WTC11 (cell line): ENCODE measurements around the gene MOSPD2.

Experiments
- ATF1 ChIP-seq: sonication (generic); formaldehyde crosslinking; IDR thresholded peaks from 2 replicates; pipeline ENCODE4 v1.8.1; 2023; ENCODE audit warnings: mild to moderate bottlenecking, moderate library complexity, missing genetic modification reagents
- ELF4 ChIP-seq: sonication (generic); formaldehyde crosslinking; IDR thresholded peaks from 2 replicates; pipeline ENCODE4 v1.8.1; 2022; ENCODE audit warnings: low read depth, mild to moderate bottlenecking, moderate library complexity, missing genetic modification reagents
- ESRRA ChIP-seq: sonication (generic); formaldehyde crosslinking; IDR thresholded peaks from 2 replicates; pipeline ENCODE4 v1.8.1; 2022; ENCODE audit warnings: mild to moderate bottlenecking, missing genetic modification reagents, borderline replicate concordance
- FOXJ3 ChIP-seq: sonication (generic); formaldehyde crosslinking; IDR thresholded peaks from 2 replicates; pipeline ENCODE4 v1.9.0; 2021; ENCODE audit warnings: missing genetic modification reagents, mild to moderate bottlenecking, borderline replicate concordance
- FOXK1 ChIP-seq: sonication (generic); formaldehyde crosslinking; IDR thresholded peaks from 2 replicates; pipeline ENCODE4 v1.8.0; 2022; ENCODE audit warnings: mild to moderate bottlenecking, moderate library complexity, missing genetic modification reagents
- KAT7 ChIP-seq: sonication (generic); formaldehyde crosslinking; IDR thresholded peaks from 2 replicates; pipeline ENCODE4 v1.8.1; 2023; ENCODE audit warnings: missing genetic modification reagents, mild to moderate bottlenecking, borderline replicate concordance
- MAX ChIP-seq: sonication (generic); formaldehyde crosslinking; IDR thresholded peaks from 2 replicates; pipeline ENCODE4 v1.8.0; 2022; ENCODE audit warnings: mild to moderate bottlenecking, missing genetic modification reagents
- RORB ChIP-seq: fragments of 250-450 bp; sonication (Bioruptor Pico); IDR thresholded peaks from 2 replicates; pipeline ENCODE4 v1.9.0; 2021; ENCODE audit warnings: mild to moderate bottlenecking
- SP1 ChIP-seq: sonication (generic); formaldehyde crosslinking; conservative IDR thresholded peaks from 2 replicates; pipeline ENCODE4 v1.8.1; 2022; ENCODE audit warnings: missing genetic modification reagents
- ZBTB21 ChIP-seq: sonication (generic); formaldehyde crosslinking; IDR thresholded peaks from 2 replicates; pipeline ENCODE4 v1.8.1; 2023; ENCODE audit warnings: mild to moderate bottlenecking, missing genetic modification reagents, borderline replicate concordance
- ZNF671 ChIP-seq: fragments of 250-450 bp; sonication (Bioruptor Pico); IDR thresholded peaks from 2 replicates; pipeline ENCODE4 v1.8.0; 2021; ENCODE audit warnings: mild to moderate bottlenecking
- TF ChIP-seq, protein P1 (sequence below): fragments of 200-600 bp; IDR thresholded peaks from 2 replicates; pipeline ENCODE4 v1.8.0; 2022; ENCODE audit warnings: antibody characterized with exemption
- TF ChIP-seq, protein P2 (sequence below): fragments of 250-450 bp; sonication (Bioruptor Pico); IDR thresholded peaks from 2 replicates; pipeline ENCODE4 v2.1.2; 2022; ENCODE audit warnings: mild to moderate bottlenecking, moderate library complexity
- TF ChIP-seq, protein P3 (sequence below): sonication (generic); formaldehyde crosslinking; IDR thresholded peaks from 2 replicates; pipeline ENCODE4 v1.8.0; 2022; ENCODE audit warnings: mild to moderate bottlenecking, missing genetic modification reagents

- TF ChIP-seq, protein P1, sequence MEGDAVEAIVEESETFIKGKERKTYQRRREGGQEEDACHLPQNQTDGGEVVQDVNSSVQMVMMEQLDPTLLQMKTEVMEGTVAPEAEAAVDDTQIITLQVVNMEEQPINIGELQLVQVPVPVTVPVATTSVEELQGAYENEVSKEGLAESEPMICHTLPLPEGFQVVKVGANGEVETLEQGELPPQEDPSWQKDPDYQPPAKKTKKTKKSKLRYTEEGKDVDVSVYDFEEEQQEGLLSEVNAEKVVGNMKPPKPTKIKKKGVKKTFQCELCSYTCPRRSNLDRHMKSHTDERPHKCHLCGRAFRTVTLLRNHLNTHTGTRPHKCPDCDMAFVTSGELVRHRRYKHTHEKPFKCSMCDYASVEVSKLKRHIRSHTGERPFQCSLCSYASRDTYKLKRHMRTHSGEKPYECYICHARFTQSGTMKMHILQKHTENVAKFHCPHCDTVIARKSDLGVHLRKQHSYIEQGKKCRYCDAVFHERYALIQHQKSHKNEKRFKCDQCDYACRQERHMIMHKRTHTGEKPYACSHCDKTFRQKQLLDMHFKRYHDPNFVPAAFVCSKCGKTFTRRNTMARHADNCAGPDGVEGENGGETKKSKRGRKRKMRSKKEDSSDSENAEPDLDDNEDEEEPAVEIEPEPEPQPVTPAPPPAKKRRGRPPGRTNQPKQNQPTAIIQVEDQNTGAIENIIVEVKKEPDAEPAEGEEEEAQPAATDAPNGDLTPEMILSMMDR = no peak
- TF ChIP-seq SP1 (no peak), ATF1 (CRISPR knock-in tag) (no peak), MAX (CRISPR knock-in tag) (no peak), ZNF671 (no peak), ESRRA (CRISPR knock-in tag) (no peak), KAT7 (CRISPR knock-in tag) (no peak), ELF4 (CRISPR knock-in tag) (no peak), FOXJ3 (CRISPR knock-in tag) (no peak), FOXK1 (CRISPR knock-in tag) (no peak), RORB (CRISPR knock-in tag) (no peak), ZBTB21 (CRISPR knock-in tag) (no peak)
- TF ChIP-seq, protein P2, sequence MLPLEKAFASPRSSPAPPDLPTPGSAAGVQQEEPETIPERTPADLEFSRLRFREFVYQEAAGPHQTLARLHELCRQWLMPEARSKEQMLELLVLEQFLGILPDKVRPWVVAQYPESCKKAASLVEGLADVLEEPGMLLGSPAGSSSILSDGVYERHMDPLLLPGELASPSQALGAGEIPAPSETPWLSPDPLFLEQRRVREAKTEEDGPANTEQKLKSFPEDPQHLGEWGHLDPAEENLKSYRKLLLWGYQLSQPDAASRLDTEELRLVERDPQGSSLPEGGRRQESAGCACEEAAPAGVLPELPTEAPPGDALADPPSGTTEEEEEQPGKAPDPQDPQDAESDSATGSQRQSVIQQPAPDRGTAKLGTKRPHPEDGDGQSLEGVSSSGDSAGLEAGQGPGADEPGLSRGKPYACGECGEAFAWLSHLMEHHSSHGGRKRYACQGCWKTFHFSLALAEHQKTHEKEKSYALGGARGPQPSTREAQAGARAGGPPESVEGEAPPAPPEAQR (CRISPR knock-in tag) = no peak
- TF ChIP-seq, protein P3, sequence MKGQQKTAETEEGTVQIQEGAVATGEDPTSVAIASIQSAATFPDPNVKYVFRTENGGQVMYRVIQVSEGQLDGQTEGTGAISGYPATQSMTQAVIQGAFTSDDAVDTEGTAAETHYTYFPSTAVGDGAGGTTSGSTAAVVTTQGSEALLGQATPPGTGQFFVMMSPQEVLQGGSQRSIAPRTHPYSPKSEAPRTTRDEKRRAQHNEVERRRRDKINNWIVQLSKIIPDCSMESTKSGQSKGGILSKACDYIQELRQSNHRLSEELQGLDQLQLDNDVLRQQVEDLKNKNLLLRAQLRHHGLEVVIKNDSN (CRISPR knock-in tag) = no peak
These were observed 90.4 kb downstream of the MOSPD2 start for GRCh38 chrX:14963447-14964236.
